ENCODE results near the gene ZC3H11A.

DNA sequence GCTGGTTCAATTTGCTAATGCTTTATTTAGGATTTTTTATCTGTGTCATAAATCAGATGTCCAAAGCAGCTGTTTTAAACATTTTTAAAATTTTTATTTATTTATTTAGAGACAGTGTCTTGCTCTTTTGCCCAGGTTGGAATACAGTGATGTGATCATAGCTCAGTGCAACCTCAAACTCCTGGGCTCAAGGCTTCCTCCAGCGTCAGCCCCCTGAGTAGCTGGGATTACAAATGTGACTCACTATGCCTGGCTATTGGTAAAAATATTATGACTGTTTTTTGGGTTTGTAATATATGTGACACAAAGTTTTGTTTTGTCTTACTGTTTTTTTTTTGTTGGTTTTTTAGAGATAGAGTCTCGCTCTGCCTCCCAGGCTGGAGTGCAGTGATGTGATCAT, 11.8 kb downstream of the ZC3H11A start:
- TF ChIP-seq, protein P1, sequence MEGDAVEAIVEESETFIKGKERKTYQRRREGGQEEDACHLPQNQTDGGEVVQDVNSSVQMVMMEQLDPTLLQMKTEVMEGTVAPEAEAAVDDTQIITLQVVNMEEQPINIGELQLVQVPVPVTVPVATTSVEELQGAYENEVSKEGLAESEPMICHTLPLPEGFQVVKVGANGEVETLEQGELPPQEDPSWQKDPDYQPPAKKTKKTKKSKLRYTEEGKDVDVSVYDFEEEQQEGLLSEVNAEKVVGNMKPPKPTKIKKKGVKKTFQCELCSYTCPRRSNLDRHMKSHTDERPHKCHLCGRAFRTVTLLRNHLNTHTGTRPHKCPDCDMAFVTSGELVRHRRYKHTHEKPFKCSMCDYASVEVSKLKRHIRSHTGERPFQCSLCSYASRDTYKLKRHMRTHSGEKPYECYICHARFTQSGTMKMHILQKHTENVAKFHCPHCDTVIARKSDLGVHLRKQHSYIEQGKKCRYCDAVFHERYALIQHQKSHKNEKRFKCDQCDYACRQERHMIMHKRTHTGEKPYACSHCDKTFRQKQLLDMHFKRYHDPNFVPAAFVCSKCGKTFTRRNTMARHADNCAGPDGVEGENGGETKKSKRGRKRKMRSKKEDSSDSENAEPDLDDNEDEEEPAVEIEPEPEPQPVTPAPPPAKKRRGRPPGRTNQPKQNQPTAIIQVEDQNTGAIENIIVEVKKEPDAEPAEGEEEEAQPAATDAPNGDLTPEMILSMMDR (IDR thresholded peaks at IDR 0.05): no peak
- no peak for TF ChIP-seq POLR2A (IDR thresholded peaks at IDR 0.05)
